HEK293 (cell line): ENCODE data around the gene ARGLU1.
A peak's percentile ranks its signal among the peaks of the same experiment; 100 is the strongest.

ENCODE experiments used
- CTCF ChIA-PET: fragments of 350-600 bp; formaldehyde crosslinking; extraction: SDS; loops from one replicate; lab custom pipeline; 2021; ENCODE audit warnings: antibody characterized with exemption; lab: Yijun Ruan, JAX
- POLR2A ChIA-PET: fragments of 300-600 bp; formaldehyde crosslinking; extraction: SDS; loops from one replicate; lab custom pipeline; 2020; ENCODE audit warnings: antibody characterized with exemption, inconsistent platforms; lab: Yijun Ruan, JAX
- H3K27ac ChIP-seq: fragments of 200-500 bp; sonication (Bioruptor generic); 2 replicates; pipeline ENCODE4 v1.5.1; 2014; ENCODE audit warnings: low read depth, low read length, control low read depth, inconsistent platforms; ENCODE audit errors: extremely low read depth
- H3K36me3 ChIP-seq, 2 experiments: fragments of 200-500 bp in 1 of 2; sonication (Bioruptor generic) in 1 of 2; 1 replicate in 1 of 2; 2 replicates in 1 of 2; pipeline ENCODE4 v1.5.1; 2014 to 2017; ENCODE audit warnings: inconsistent platforms in 2 of 2, low read length in 2 of 2; ENCODE audit not compliant: control insufficient read depth in 2 of 2, insufficient read depth in 1 of 2
- H3K4me1 ChIP-seq: fragments of 200-500 bp; sonication (Bioruptor generic); 2 replicates; pipeline ENCODE4 v1.5.1; 2014; ENCODE audit warnings: mild to moderate bottlenecking, low read length, inconsistent platforms; ENCODE audit not compliant: control insufficient read depth, insufficient read depth
- H3K4me3 ChIP-seq: 2 replicates; pipeline ENCODE4 v1.5.1; 2011; ENCODE audit warnings: low read depth, mild to moderate bottlenecking, control low read depth, low read length, moderate library complexity
- H3K9me3 ChIP-seq: fragments of 200-500 bp; sonication (Bioruptor generic); 2 replicates; pipeline ENCODE4 v1.5.1; 2014; ENCODE audit warnings: low read depth, low read length, inconsistent platforms; ENCODE audit not compliant: control insufficient read depth, insufficient read depth
- BCL11B ChIP-seq: fragments of 450-650 bp; formaldehyde crosslinking; IDR thresholded peaks from 2 replicates; pipeline ENCODE4 v1.5.1; 2016; ENCODE audit warnings: low read depth, missing biosample characterization, missing genetic modification characterization
- BCL6B ChIP-seq: fragments of 450-650 bp; formaldehyde crosslinking; IDR thresholded peaks from 2 replicates; pipeline ENCODE4 v1.5.1; 2017; ENCODE audit warnings: missing biosample characterization, missing genetic modification characterization
- EGR2 ChIP-seq: fragments of 450-650 bp; formaldehyde crosslinking; IDR thresholded peaks from 2 replicates; pipeline ENCODE4 v1.5.1; 2016; ENCODE audit warnings: low read depth, missing biosample characterization, missing genetic modification characterization
- FEZF1 ChIP-seq: fragments of 450-650 bp; formaldehyde crosslinking; IDR thresholded peaks from 2 replicates; pipeline ENCODE4 v1.5.1; 2016; ENCODE audit warnings: missing biosample characterization, missing genetic modification characterization
- GLIS1 ChIP-seq: fragments of 450-650 bp; formaldehyde crosslinking; IDR thresholded peaks from 2 replicates; pipeline ENCODE4 v1.5.1; 2016; ENCODE audit warnings: missing biosample characterization, missing genetic modification characterization
- KLF10 ChIP-seq: fragments of 450-650 bp; IDR thresholded peaks from 2 replicates; pipeline ENCODE4 v1.5.1; 2018; ENCODE audit warnings: missing biosample characterization, mild to moderate bottlenecking, missing genetic modification characterization
- KLF7 ChIP-seq: fragments of 450-650 bp; formaldehyde crosslinking; IDR thresholded peaks from 2 replicates; pipeline ENCODE4 v1.5.1; 2016; ENCODE audit warnings: missing biosample characterization, missing genetic modification characterization, borderline replicate concordance
- PRDM6 ChIP-seq: fragments of 450-650 bp; formaldehyde crosslinking; IDR thresholded peaks from 2 replicates; pipeline ENCODE4 v1.5.1; 2017; ENCODE audit warnings: missing biosample characterization, missing genetic modification characterization
- TSHZ1 ChIP-seq: fragments of 450-650 bp; formaldehyde crosslinking; IDR thresholded peaks from 2 replicates; pipeline ENCODE4 v1.5.1; 2016; ENCODE audit warnings: missing biosample characterization, missing genetic modification characterization, borderline replicate concordance
- ZFHX2 ChIP-seq: fragments of 450-650 bp; formaldehyde crosslinking; conservative IDR thresholded peaks from 2 replicates; pipeline ENCODE4 v1.5.1; 2016; ENCODE audit warnings: missing biosample characterization, missing genetic modification characterization
- ZNF174 ChIP-seq: fragments of 450-650 bp; formaldehyde crosslinking; IDR thresholded peaks from 2 replicates; pipeline ENCODE4 v1.5.0; 2017; ENCODE audit warnings: missing biosample characterization, mild to moderate bottlenecking, missing genetic modification characterization
- ZNF19 ChIP-seq: fragments of 450-650 bp; formaldehyde crosslinking; IDR thresholded peaks from 2 replicates; pipeline ENCODE4; 2016; ENCODE audit warnings: missing biosample characterization, missing genetic modification characterization, low read depth
- ZNF223 ChIP-seq: fragments of 450-650 bp; formaldehyde crosslinking; IDR thresholded peaks from 2 replicates; pipeline ENCODE4 v1.5.1; 2016; ENCODE audit warnings: missing biosample characterization, missing genetic modification characterization
- ZNF558 ChIP-seq: fragments of 450-650 bp; formaldehyde crosslinking; IDR thresholded peaks from 2 replicates; pipeline ENCODE4 v1.5.1; 2016; ENCODE audit warnings: missing biosample characterization, missing genetic modification characterization
- ZNF623 ChIP-seq: fragments of 450-650 bp; formaldehyde crosslinking; IDR thresholded peaks from 2 replicates; pipeline ENCODE4 v1.5.1; 2016; ENCODE audit warnings: missing biosample characterization, missing genetic modification characterization
- ZNF664 ChIP-seq: fragments of 450-650 bp; formaldehyde crosslinking; IDR thresholded peaks from 2 replicates; pipeline ENCODE4 v1.5.1; 2016; ENCODE audit warnings: missing biosample characterization, missing genetic modification characterization
- ZNF677 ChIP-seq: fragments of 450-650 bp; IDR thresholded peaks from 2 replicates; pipeline ENCODE4 v1.5.0; 2018; ENCODE audit warnings: missing biosample characterization, mild to moderate bottlenecking, missing genetic modification characterization, moderate library complexity
- TF ChIP-seq, protein P1 (sequence below): fragments of 450-650 bp; formaldehyde crosslinking; IDR thresholded peaks from 2 replicates; pipeline ENCODE4 v1.5.0; 2017; ENCODE audit warnings: missing biosample characterization, missing genetic modification characterization, borderline replicate concordance
- TF ChIP-seq, protein P2 (sequence below): fragments of 450-650 bp; formaldehyde crosslinking; IDR thresholded peaks from 2 replicates; pipeline ENCODE4; 2016; ENCODE audit warnings: missing biosample characterization, missing genetic modification characterization

Gene ARGLU1

GRCh38 chr13:106518512-106518911 is 49.4 kb downstream of the ARGLU1 start:
- CTCF ChIA-PET: no interaction called here
- peaks cover 29% of the 10 kb centered on the region for H3K4me1 ChIP-seq
- POLR2A ChIA-PET: no interaction called here

DNA sequence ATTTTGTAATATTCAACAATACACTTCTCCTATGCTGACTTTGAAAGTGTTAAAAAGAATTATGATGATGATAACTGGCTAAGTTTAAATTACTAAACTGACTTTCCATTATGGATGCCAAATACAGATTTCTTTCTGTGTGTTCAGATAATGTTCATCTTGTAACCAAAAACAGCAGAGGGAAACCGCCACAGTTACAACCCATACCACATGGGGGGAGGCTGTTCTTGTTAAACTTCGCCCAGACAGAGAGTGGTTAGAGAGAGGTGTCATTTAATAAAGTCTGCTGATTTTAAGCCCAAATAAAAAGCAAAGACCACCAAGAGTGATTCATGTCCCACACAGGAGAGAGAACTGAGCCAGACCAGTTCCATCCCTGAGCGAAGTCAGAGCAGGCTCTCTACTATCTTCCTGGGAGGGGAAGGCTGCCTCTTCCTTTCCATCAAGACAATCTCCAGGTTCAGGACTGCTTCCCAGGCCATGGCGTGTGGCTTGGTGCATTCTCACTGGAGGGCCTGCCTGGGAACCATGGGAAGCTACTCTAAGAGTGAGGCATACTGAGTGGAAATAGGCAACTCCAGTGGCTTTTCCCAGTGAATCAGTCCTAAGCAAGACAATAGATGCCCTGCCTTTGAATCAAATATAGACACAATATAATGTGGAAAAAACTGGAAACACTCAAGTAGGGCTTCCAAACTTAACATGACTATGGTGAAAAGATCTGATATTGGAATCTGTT is 50.7 kb downstream of the ARGLU1 start:
- Histone ChIP-seq H3K27ac (no peak overlapping the region), H3K4me3 (no peak overlapping the region), H3K9me3 (no peaks in the 10 kb centered on the region), H3K36me3 (peaks cover 0 to 4% of the 10 kb centered on the region in 2 experiments; a peak in 1 of 3 replicates), H3K4me1 (peaks cover 32% of the 10 kb centered on the region)
- TF ChIP-seq ZNF623 (tag by site-specific recombination) (no peak), ZNF677 (tag by site-specific recombination) (peak; percentile 91), PRDM6 (tag by site-specific recombination) (peak; percentile 14; the same call in 1 of the 2 replicates), ZNF223 (tag by site-specific recombination) (no peak), FEZF1 (no peak), KLF7 (tag by site-specific recombination) (no peak), ZNF174 (tag by site-specific recombination) (no peak), ZNF19 (no peak)
- TF ChIP-seq, protein P1, sequence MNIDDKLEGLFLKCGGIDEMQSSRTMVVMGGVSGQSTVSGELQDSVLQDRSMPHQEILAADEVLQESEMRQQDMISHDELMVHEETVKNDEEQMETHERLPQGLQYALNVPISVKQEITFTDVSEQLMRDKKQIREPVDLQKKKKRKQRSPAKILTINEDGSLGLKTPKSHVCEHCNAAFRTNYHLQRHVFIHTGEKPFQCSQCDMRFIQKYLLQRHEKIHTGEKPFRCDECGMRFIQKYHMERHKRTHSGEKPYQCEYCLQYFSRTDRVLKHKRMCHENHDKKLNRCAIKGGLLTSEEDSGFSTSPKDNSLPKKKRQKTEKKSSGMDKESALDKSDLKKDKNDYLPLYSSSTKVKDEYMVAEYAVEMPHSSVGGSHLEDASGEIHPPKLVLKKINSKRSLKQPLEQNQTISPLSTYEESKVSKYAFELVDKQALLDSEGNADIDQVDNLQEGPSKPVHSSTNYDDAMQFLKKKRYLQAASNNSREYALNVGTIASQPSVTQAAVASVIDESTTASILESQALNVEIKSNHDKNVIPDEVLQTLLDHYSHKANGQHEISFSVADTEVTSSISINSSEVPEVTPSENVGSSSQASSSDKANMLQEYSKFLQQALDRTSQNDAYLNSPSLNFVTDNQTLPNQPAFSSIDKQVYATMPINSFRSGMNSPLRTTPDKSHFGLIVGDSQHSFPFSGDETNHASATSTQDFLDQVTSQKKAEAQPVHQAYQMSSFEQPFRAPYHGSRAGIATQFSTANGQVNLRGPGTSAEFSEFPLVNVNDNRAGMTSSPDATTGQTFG: no peak
- TF ChIP-seq, protein P2, sequence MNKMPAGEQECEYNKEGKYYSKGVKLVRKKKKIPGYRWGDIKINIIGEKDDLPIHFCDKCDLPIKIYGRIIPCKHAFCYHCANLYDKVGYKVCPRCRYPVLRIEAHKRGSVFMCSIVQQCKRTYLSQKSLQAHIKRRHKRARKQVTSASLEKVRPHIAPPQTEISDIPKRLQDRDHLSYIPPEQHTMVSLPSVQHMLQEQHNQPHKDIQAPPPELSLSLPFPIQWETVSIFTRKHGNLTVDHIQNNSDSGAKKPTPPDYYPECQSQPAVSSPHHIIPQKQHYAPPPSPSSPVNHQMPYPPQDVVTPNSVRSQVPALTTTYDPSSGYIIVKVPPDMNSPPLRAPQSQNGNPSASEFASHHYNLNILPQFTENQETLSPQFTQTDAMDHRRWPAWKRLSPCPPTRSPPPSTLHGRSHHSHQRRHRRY (tag by site-specific recombination): no peak
- ChIA-PET CTCF (no interaction called here), POLR2A (no interaction called here)

More at GRCh38 chr13:106518512-106518911, 49.4 kb downstream of the ARGLU1 start:
- no peak overlapping the region for H3K27ac ChIP-seq
- H3K4me3 ChIP-seq: no peak overlapping the region
- TF ChIP-seq ZFHX2 (tag by site-specific recombination) (peak; percentile 67), ZNF558 (tag by site-specific recombination) (no peak), EGR2 (tag by site-specific recombination) (peak; percentile 66)
- TF ChIP-seq, all 188 proteins: peak for 2
- Histone ChIP-seq H3K36me3 (peaks cover 0 to 4% of the 10 kb centered on the region in 2 experiments; a peak in 1 of 3 replicates), H3K9me3 (no peaks in the 10 kb centered on the region)

- ChIA-PET POLR2A (interaction anchor here (1.3 kb wide), 1 partner anchor 19 kb away, joined by 3 read pairs; the partner anchor contains the start of gene EFNB2), CTCF (interaction anchor here (0.7 kb wide), 1 partner anchor 681 kb away, joined by 4 read pairs; no protein-coding TSS in a partner anchor)
- Histone ChIP-seq H3K4me3 (no peak overlapping the region), H3K9me3 (no peaks in the 10 kb centered on the region), H3K36me3 (peaks cover 5 to 14% of the 10 kb centered on the region in 2 experiments), H3K4me1 (peaks cover 20% of the 10 kb centered on the region), H3K27ac (no peak overlapping the region)
- TF ChIP-seq GLIS1 (tag by site-specific recombination) (peak; percentile 77), BCL6B (tag by site-specific recombination) (no peak), KLF10 (tag by site-specific recombination) (0 out of 2 replicates have a peak, but pooled peaks have one; percentile 6), TSHZ1 (0 out of 2 replicates have a peak, but pooled peaks have one; percentile 2), ZNF664 (tag by site-specific recombination) (peak; percentile 94), BCL11B (tag by site-specific recombination) (no peak)
Observed at GRCh38 chr13:106515635-106516254, 52.2 kb downstream of the ARGLU1 start.
